Activated CD4-positive, alpha-beta memory T cell treated with anti-CD3 and anti-CD28 coated beads for 36 hours (primary cell): ENCODE data around the gene CYP2A7. TPM values are rescaled to one million over a fixed set of nuclear protein-coding genes. Genes with fewer than 3 reads are reported as not detected.
"Not testable (repeated sequence)": the region's sequence is repeated elsewhere in the genome, so short reads cannot be mapped to it uniquely, and the experiment has no call there.

Experiments used
- CTCF ChIA-PET: fragments of 350-600 bp; sonication (Branson Sonifier 250); formaldehyde crosslinking; loops from one replicate; lab custom pipeline; 2021; ENCODE audit warnings: antibody characterized with exemption, inconsistent platforms; lab: Charles Lee
- POLR2A ChIA-PET: fragments of 350-600 bp; sonication (Branson Sonifier 250); formaldehyde crosslinking; loops from one replicate; lab custom pipeline; 2021; ENCODE audit warnings: antibody characterized with exemption; lab: Charles Lee
- DNase-seq: peaks from one replicate; pipeline ENCODE4 v3.0.0-alpha.2; 2020
- H3K27ac Mint-ChIP-seq: one replicate; pipeline ENCODE4 v1.8.0; 2021; ENCODE audit warnings: mixed read lengths
- H3K27me3 Mint-ChIP-seq: one replicate; pipeline ENCODE4 v1.8.0; 2021; ENCODE audit warnings: mixed read lengths
- H3K36me3 Mint-ChIP-seq: one replicate; pipeline ENCODE4 v1.8.0; 2021; ENCODE audit warnings: mixed read lengths
- H3K4me1 Mint-ChIP-seq: one replicate; pipeline ENCODE4 v1.8.0; 2021; ENCODE audit warnings: low read depth, mixed read lengths
- H3K4me3 Mint-ChIP-seq: one replicate; pipeline ENCODE4 v1.8.0; 2021; ENCODE audit warnings: mild to moderate bottlenecking, mixed read lengths
- H3K9me3 Mint-ChIP-seq: one replicate; pipeline ENCODE4 v1.8.0; 2021; ENCODE audit warnings: mixed read lengths
- intact Hi-C: fragments of 100-400 bp; cut with micrococcal nuclease; formaldehyde crosslinking; loops from one replicate; pipeline ENCODE4 v1.15.1; 2023
- total RNA-seq, 2 experiments: library from RNA; stranded (reverse); gene quantifications; one replicate each; pipeline ENCODE4 v1.2.3, GENCODE V29; 2021

The CYP2A7 gene
- total RNA-seq, 2 experiments from 2014 or later: not detected

GRCh38 chr19:40831502-40832430 is 50.3 kb downstream of the CYP2A7 start:
- Mint-ChIP-seq H3K27ac (no peak overlapping the region), H3K36me3 (peaks cover 4% of the 10 kb centered on the region), H3K4me1 (peaks cover 8% of the 10 kb centered on the region), H3K27me3 (no peaks in the 10 kb centered on the region), H3K4me3 (no peak overlapping the region), H3K9me3 (no peaks in the 10 kb centered on the region)
- POLR2A ChIA-PET: interaction anchor here (0.6 kb wide), 1 partner anchor 688 kb away, joined by 6 read pairs; no protein-coding TSS in a partner anchor
- intact Hi-C loops: no loop called here
- CTCF ChIA-PET: interaction anchor here (1.5 kb wide), 1 partner anchor 12 kb away, joined by 4 read pairs; no protein-coding TSS in a partner anchor
- DNase-seq: peak; percentile 3

GRCh38 chr19:40830741-40831140 is 51.3 kb downstream of the CYP2A7 start:
- H3K27me3 Mint-ChIP-seq, CTCF ChIA-PET, DNase-seq, intact Hi-C loops, H3K36me3 Mint-ChIP-seq, H3K27ac Mint-ChIP-seq, H3K9me3 Mint-ChIP-seq, POLR2A ChIA-PET, H3K4me3 Mint-ChIP-seq: not testable (repeated sequence)
- H3K4me1 Mint-ChIP-seq: peaks cover 13% of the 10 kb centered on the region

- CTCF ChIA-PET: interaction anchor here (1.0 kb wide), 1 partner anchor 10 kb away, joined by 4 read pairs; no protein-coding TSS in a partner anchor
- DNase-seq: no peak
Measured at GRCh38 chr19:40829205-40829604, 52.8 kb downstream of the CYP2A7 start.

GRCh38 chr19:40827386-40828247 is 54.4 kb downstream of the CYP2A7 start:
- H3K27me3 Mint-ChIP-seq: no peaks in the 10 kb centered on the region
- ChIA-PET CTCF (no interaction called here), POLR2A (no interaction called here)
- H3K36me3 Mint-ChIP-seq: peaks cover 4% of the 10 kb centered on the region
- H3K4me1 Mint-ChIP-seq: peaks cover 13% of the 10 kb centered on the region
- intact Hi-C loops: no loop called here
- no peak overlapping the region for H3K4me3 Mint-ChIP-seq
- H3K9me3 Mint-ChIP-seq: no peaks in the 10 kb centered on the region
- DNase-seq: peak; percentile 3
- no peak overlapping the region for H3K27ac Mint-ChIP-seq

More at GRCh38 chr19:40829205-40829604, 52.8 kb downstream of the CYP2A7 start:
- Mint-ChIP-seq H3K36me3 (peaks cover 4% of the 10 kb centered on the region), H3K4me3 (no peak overlapping the region), H3K4me1 (peaks cover 13% of the 10 kb centered on the region), H3K9me3 (no peaks in the 10 kb centered on the region), H3K27me3 (no peaks in the 10 kb centered on the region), H3K27ac (no peak overlapping the region)
- intact Hi-C loops: no loop called here
- POLR2A ChIA-PET: no interaction called here

- H3K27ac Mint-ChIP-seq, H3K27me3 Mint-ChIP-seq, intact Hi-C loops, H3K9me3 Mint-ChIP-seq, H3K4me3 Mint-ChIP-seq, POLR2A ChIA-PET, H3K36me3 Mint-ChIP-seq, CTCF ChIA-PET: not testable (repeated sequence)
- H3K4me1 Mint-ChIP-seq: peaks cover 12% of the 10 kb centered on the region
- DNase-seq: peak; percentile 55
Measured at GRCh38 chr19:40826699-40827385, 55.2 kb downstream of the CYP2A7 start.

- H3K9me3 Mint-ChIP-seq, H3K27ac Mint-ChIP-seq, H3K36me3 Mint-ChIP-seq, POLR2A ChIA-PET, intact Hi-C loops, CTCF ChIA-PET, DNase-seq, H3K4me3 Mint-ChIP-seq, H3K27me3 Mint-ChIP-seq: not testable (repeated sequence)
- peaks cover 12% of the 10 kb centered on the region for H3K4me1 Mint-ChIP-seq
Measured at GRCh38 chr19:40826312-40826698, 55.7 kb downstream of the CYP2A7 start.

GRCh38 chr19:40825460-40826095 is 56.5 kb downstream of the CYP2A7 start:
- H3K27ac Mint-ChIP-seq: not testable (repeated sequence)

More at GRCh38 chr19:40825460-40826095, 56.5 kb downstream of the CYP2A7 start:
- CTCF ChIA-PET: interaction anchor here (2.0 kb wide), 1 partner anchor 191 kb away, joined by 4 read pairs; no protein-coding TSS in a partner anchor
- H3K4me1 Mint-ChIP-seq: peaks cover 12% of the 10 kb centered on the region
- H3K4me3 Mint-ChIP-seq, H3K36me3 Mint-ChIP-seq, DNase-seq, intact Hi-C loops, H3K27me3 Mint-ChIP-seq, POLR2A ChIA-PET, H3K9me3 Mint-ChIP-seq: not testable (repeated sequence)

Other genes starting within 250 kb of the CYP2A7 start
- gene NUMBL, start 191.6 kb downstream of the CYP2A7 start, total RNA-seq: 10 to 100 TPM; 14.0 to 14.8 TPM
- 10 to 100 TPM; 31.7 to 36.3 TPM for gene COQ8B, start 165.3 kb downstream of the CYP2A7 start, total RNA-seq
- 1 to 10 TPM; 6.4 TPM for gene ITPKC, start 165.1 kb downstream of the CYP2A7 start, total RNA-seq
- gene ACTMAP, start 131.8 kb downstream of the CYP2A7 start, total RNA-seq: 10 to 100 TPM; 14.1 to 15.8 TPM
- gene SNRPA, start 131.0 kb downstream of the CYP2A7 start, total RNA-seq: 100 to 1,000 TPM; 241 to 253 TPM
- gene MIA, start 106.7 kb downstream of the CYP2A7 start, total RNA-seq: under 1 TPM in 1 of 2 experiments, not detected in 1; 1.00 TPM
- 10 to 100 TPM; 38.0 to 41.7 TPM for gene RAB4B, start 104.0 kb downstream of the CYP2A7 start, total RNA-seq
- 10 to 100 TPM; 89.1 to 90.3 TPM for gene EGLN2, start 83.0 kb downstream of the CYP2A7 start, total RNA-seq
- not detected for gene CYP2A6, start 31.8 kb downstream of the CYP2A7 start, total RNA-seq
- not detected for gene CYP2B6, start 109.1 kb upstream of the CYP2A7 start, total RNA-seq
- not detected for gene CYP2A13, start 206.2 kb upstream of the CYP2A7 start, total RNA-seq
- not detected for gene CYP2F1, start 232.2 kb upstream of the CYP2A7 start, total RNA-seq